Nephron (organoid): Measurements from ENCODE around the gene ATRIP.

Source experiments
- H3K27ac Mint-ChIP-seq, 3 experiments: 2 replicates each; pipeline ENCODE4 v1.8.0; 2020; ENCODE audit warnings: mixed read lengths in 3 of 3, mild to moderate bottlenecking in 2 of 3, moderate library complexity in 1 of 3
- H3K27me3 Mint-ChIP-seq: 2 replicates; pipeline ENCODE4 v1.8.0; 2021; ENCODE audit warnings: low read depth, mild to moderate bottlenecking, moderate library complexity, mixed read lengths
- H3K36me3 Mint-ChIP-seq: 2 replicates; pipeline ENCODE4 v1.8.0; 2020; ENCODE audit warnings: low read depth, mixed read lengths
- H3K4me1 Mint-ChIP-seq: 2 replicates; pipeline ENCODE4 v1.8.0; 2020; ENCODE audit warnings: mixed read lengths
- H3K4me3 Mint-ChIP-seq, 3 experiments: 2 replicates each; pipeline ENCODE4 v1.8.0; 2020; ENCODE audit warnings: mild to moderate bottlenecking in 3 of 3, mixed read lengths in 3 of 3, moderate library complexity in 2 of 3
- H3K9me3 Mint-ChIP-seq: 2 replicates; pipeline ENCODE4 v1.8.0; 2020; ENCODE audit warnings: mixed read lengths
- CTCF ChIP-seq, 3 experiments: fragments of 200-600 bp; sonication (generic); IDR thresholded peaks; one replicate each; pipeline ENCODE4 v1.5.0; 2021; ENCODE audit warnings: antibody characterized with exemption in 3 of 3; ENCODE audit not compliant: unreplicated experiment in 3 of 3

ATRIP gene

GRCh38 chr3:48417529-48418108 is 28.9 kb upstream of the ATRIP start:
- H3K27me3 Mint-ChIP-seq = no peaks in the 10 kb centered on the region
- peaks cover 27% of the 10 kb centered on the region for H3K36me3 Mint-ChIP-seq
- no peaks in the 10 kb centered on the region for H3K9me3 Mint-ChIP-seq
- peaks cover under 1% of the 10 kb centered on the region for H3K4me1 Mint-ChIP-seq
- no peak overlapping the region for H3K27ac Mint-ChIP-seq
- TF ChIP-seq CTCF (IDR thresholded peaks at IDR 0.05; ENCODE audit: unreplicated experiment in 3 of 3) = no peak
- H3K4me3 Mint-ChIP-seq = no peak overlapping the region

GRCh38 chr3:48418140-48418539 is 28.4 kb upstream of the ATRIP start:
- Mint-ChIP-seq H3K27me3 (no peaks in the 10 kb centered on the region), H3K9me3 (no peaks in the 10 kb centered on the region), H3K27ac (no peak overlapping the region), H3K36me3 (peaks cover 28% of the 10 kb centered on the region), H3K4me1 (peaks cover 6% of the 10 kb centered on the region), H3K4me3 (no peak overlapping the region)
- TF ChIP-seq CTCF (IDR thresholded peaks at IDR 0.05; ENCODE audit: unreplicated experiment in 3 of 3) = no peak

GRCh38 chr3:48418651-48419050 is 27.9 kb upstream of the ATRIP start:
- no peak overlapping the region for H3K4me3 Mint-ChIP-seq
- H3K27me3 Mint-ChIP-seq = no peaks in the 10 kb centered on the region
- peaks cover 25% of the 10 kb centered on the region for H3K36me3 Mint-ChIP-seq

GRCh38 chr3:48419149-48419548 is 27.4 kb upstream of the ATRIP start:
- peaks cover 23% of the 10 kb centered on the region for H3K36me3 Mint-ChIP-seq
- no peak overlapping the region for H3K27ac Mint-ChIP-seq

More at GRCh38 chr3:48418651-48419050, 27.9 kb upstream of the ATRIP start:
- TF ChIP-seq CTCF (IDR thresholded peaks at IDR 0.05; ENCODE audit: unreplicated experiment in 3 of 3) = no peak
- no peaks in the 10 kb centered on the region for H3K9me3 Mint-ChIP-seq
- peaks cover 7% of the 10 kb centered on the region for H3K4me1 Mint-ChIP-seq
- no peak overlapping the region for H3K27ac Mint-ChIP-seq

GRCh38 chr3:48419597-48419996 is 26.9 kb upstream of the ATRIP start:
- Mint-ChIP-seq H3K36me3 (peaks cover 20% of the 10 kb centered on the region), H3K27ac (no peak overlapping the region), H3K9me3 (no peaks in the 10 kb centered on the region), H3K27me3 (no peaks in the 10 kb centered on the region), H3K4me1 (peaks cover 10% of the 10 kb centered on the region), H3K4me3 (no peak overlapping the region)
- no peak for TF ChIP-seq CTCF (IDR thresholded peaks at IDR 0.05; ENCODE audit: unreplicated experiment in 3 of 3)

More at GRCh38 chr3:48419149-48419548, 27.4 kb upstream of the ATRIP start:
- Mint-ChIP-seq H3K4me1 (peaks cover 7% of the 10 kb centered on the region), H3K9me3 (no peaks in the 10 kb centered on the region), H3K27me3 (no peaks in the 10 kb centered on the region), H3K4me3 (no peak overlapping the region)
- TF ChIP-seq CTCF (IDR thresholded peaks at IDR 0.05; ENCODE audit: unreplicated experiment in 3 of 3) = no peak

- no peaks in the 10 kb centered on the region for H3K9me3 Mint-ChIP-seq
- H3K4me3 Mint-ChIP-seq = no peak overlapping the region
- H3K4me1 Mint-ChIP-seq = peaks cover 17% of the 10 kb centered on the region
- no peak for TF ChIP-seq CTCF (IDR thresholded peaks at IDR 0.05; ENCODE audit: unreplicated experiment in 3 of 3)
- no peak overlapping the region for H3K27ac Mint-ChIP-seq
- peaks cover 14% of the 10 kb centered on the region for H3K36me3 Mint-ChIP-seq
- no peaks in the 10 kb centered on the region for H3K27me3 Mint-ChIP-seq
Measured at GRCh38 chr3:48420561-48420960, 26.0 kb upstream of the ATRIP start.
